Osteocyte (in vitro differentiated cells): ENCODE results near the gene TSPAN5. TPM values are rescaled to one million over a fixed set of nuclear protein-coding genes. Genes with fewer than 3 reads are reported as not detected.

Experiments used
- DNase-seq: peaks from one replicate; pipeline ENCODE4 v3.0.0; 2021; ENCODE audit warnings: mixed read lengths; ENCODE audit not compliant: unreplicated experiment; ENCODE audit errors: extremely low spot score
- H3K27ac Mint-ChIP-seq: one replicate; pipeline ENCODE4 v1.8.0; 2021; ENCODE audit warnings: mild to moderate bottlenecking, mixed read lengths; ENCODE audit not compliant: unreplicated experiment
- H3K27me3 Mint-ChIP-seq: one replicate; pipeline ENCODE4 v1.8.0; 2021; ENCODE audit warnings: mixed read lengths; ENCODE audit not compliant: unreplicated experiment
- H3K36me3 Mint-ChIP-seq: one replicate; pipeline ENCODE4 v1.8.0; 2021; ENCODE audit warnings: mixed read lengths; ENCODE audit not compliant: unreplicated experiment
- H3K4me1 Mint-ChIP-seq: one replicate; pipeline ENCODE4 v1.8.0; 2021; ENCODE audit warnings: mixed read lengths; ENCODE audit not compliant: unreplicated experiment
- H3K4me3 Mint-ChIP-seq: one replicate; pipeline ENCODE4 v1.8.0; 2021; ENCODE audit warnings: mild to moderate bottlenecking, moderate library complexity, mixed read lengths; ENCODE audit not compliant: unreplicated experiment
- H3K9me3 Mint-ChIP-seq: one replicate; pipeline ENCODE4 v1.8.0; 2021; ENCODE audit warnings: mixed read lengths; ENCODE audit not compliant: unreplicated experiment
- total RNA-seq: library from RNA; stranded (reverse); gene quantifications from 2 replicates; pipeline ENCODE4 v1.2.1, GENCODE V29; 2021
- TF ChIP-seq, protein P1 (sequence below): fragments of 200-600 bp; sonication (generic); IDR thresholded peaks from 2 replicates; pipeline ENCODE4 v1.5.0; 2021; ENCODE audit warnings: antibody characterized with exemption, mild to moderate bottlenecking, moderate library complexity

Gene TSPAN5
- total RNA-seq, 1 donor from 2014 or later, result 64.2 TPM

- no peaks in the 10 kb centered on the region for H3K27me3 Mint-ChIP-seq
- no peaks in the 10 kb centered on the region for H3K9me3 Mint-ChIP-seq
- H3K4me3 Mint-ChIP-seq, result no peak overlapping the region
- no peak for DNase-seq
- no peak overlapping the region for H3K27ac Mint-ChIP-seq
- H3K36me3 Mint-ChIP-seq, result peaks cover 30% of the 10 kb centered on the region
- TF ChIP-seq, protein P1, sequence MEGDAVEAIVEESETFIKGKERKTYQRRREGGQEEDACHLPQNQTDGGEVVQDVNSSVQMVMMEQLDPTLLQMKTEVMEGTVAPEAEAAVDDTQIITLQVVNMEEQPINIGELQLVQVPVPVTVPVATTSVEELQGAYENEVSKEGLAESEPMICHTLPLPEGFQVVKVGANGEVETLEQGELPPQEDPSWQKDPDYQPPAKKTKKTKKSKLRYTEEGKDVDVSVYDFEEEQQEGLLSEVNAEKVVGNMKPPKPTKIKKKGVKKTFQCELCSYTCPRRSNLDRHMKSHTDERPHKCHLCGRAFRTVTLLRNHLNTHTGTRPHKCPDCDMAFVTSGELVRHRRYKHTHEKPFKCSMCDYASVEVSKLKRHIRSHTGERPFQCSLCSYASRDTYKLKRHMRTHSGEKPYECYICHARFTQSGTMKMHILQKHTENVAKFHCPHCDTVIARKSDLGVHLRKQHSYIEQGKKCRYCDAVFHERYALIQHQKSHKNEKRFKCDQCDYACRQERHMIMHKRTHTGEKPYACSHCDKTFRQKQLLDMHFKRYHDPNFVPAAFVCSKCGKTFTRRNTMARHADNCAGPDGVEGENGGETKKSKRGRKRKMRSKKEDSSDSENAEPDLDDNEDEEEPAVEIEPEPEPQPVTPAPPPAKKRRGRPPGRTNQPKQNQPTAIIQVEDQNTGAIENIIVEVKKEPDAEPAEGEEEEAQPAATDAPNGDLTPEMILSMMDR, result no peak
- peaks cover 32% of the 10 kb centered on the region for H3K4me1 Mint-ChIP-seq
Measured at GRCh38 chr4:98503676-98504075, 154.7 kb downstream of the TSPAN5 start.

- peaks cover 28% of the 10 kb centered on the region for H3K4me1 Mint-ChIP-seq
- H3K4me3 Mint-ChIP-seq, result no peak overlapping the region
- H3K27ac Mint-ChIP-seq, result no peak overlapping the region
Measured at GRCh38 chr4:98502624-98503023, 155.8 kb downstream of the TSPAN5 start.

GRCh38 chr4:98502031-98502430 is 156.4 kb downstream of the TSPAN5 start:
- peaks cover 36% of the 10 kb centered on the region for H3K36me3 Mint-ChIP-seq
- no peak overlapping the region for H3K4me3 Mint-ChIP-seq
- no peak for DNase-seq
- H3K4me1 Mint-ChIP-seq, result peaks cover 24% of the 10 kb centered on the region
- H3K27me3 Mint-ChIP-seq, result no peaks in the 10 kb centered on the region
- no peak overlapping the region for H3K27ac Mint-ChIP-seq
- no peaks in the 10 kb centered on the region for H3K9me3 Mint-ChIP-seq
- TF ChIP-seq, protein P1, result no peak

More at GRCh38 chr4:98502624-98503023, 155.8 kb downstream of the TSPAN5 start:
- TF ChIP-seq, protein P1, result no peak
- H3K9me3 Mint-ChIP-seq, result no peaks in the 10 kb centered on the region
- no peaks in the 10 kb centered on the region for H3K27me3 Mint-ChIP-seq
- no peak for DNase-seq
- peaks cover 33% of the 10 kb centered on the region for H3K36me3 Mint-ChIP-seq

DNA sequence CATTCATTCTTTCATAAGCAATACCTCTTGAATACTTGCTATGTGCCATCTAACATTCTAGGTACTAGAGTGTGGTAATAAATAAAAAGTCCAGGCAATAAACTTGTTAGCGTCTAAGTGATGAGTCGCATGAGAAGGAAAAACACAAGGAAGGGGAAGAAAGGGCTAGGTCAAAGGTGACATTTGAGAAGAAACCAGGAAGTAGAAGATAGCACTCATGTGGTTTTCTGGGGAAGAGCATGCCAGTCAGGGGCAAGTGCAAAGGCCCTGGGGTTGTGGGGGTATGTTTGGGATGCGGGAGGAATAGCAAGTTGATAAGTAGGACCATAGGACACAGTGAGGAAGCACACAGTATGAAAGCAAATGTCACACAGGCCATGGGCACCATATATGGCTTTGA is 157.0 kb downstream of the TSPAN5 start:
- Mint-ChIP-seq H3K36me3 (peaks cover 40% of the 10 kb centered on the region), H3K27ac (no peak overlapping the region), H3K4me3 (no peak overlapping the region), H3K27me3 (no peaks in the 10 kb centered on the region), H3K4me1 (peaks cover 22% of the 10 kb centered on the region), H3K9me3 (no peaks in the 10 kb centered on the region)
- TF ChIP-seq, protein P1, result no peak
- DNase-seq, result no peak

DNA sequence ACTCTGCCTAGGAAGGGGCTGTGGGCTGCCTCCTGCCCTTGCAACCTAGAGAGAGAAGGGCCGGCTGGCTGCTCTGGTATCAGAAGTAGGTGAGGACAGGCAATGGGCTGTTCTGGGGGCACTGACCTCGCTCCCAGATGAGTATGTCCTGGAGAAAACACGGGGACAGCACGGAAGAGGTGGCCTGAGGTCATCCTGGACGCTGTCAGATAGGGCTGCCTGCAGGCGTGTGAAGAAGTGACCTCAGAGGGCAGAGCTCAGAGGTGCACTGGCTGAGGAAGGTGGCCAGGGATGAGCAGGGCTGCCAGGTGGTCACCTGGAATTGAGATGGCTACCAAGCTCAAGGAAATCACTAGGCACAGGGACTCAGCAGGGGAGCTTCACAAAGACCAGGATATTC is 159.6 kb downstream of the TSPAN5 start:
- Mint-ChIP-seq H3K36me3 (peaks cover 32% of the 10 kb centered on the region), H3K4me1 (peaks cover 28% of the 10 kb centered on the region), H3K27ac (no peak overlapping the region), H3K9me3 (no peaks in the 10 kb centered on the region), H3K4me3 (no peak overlapping the region), H3K27me3 (no peaks in the 10 kb centered on the region)
- DNase-seq, result no peak
- TF ChIP-seq, protein P1, result no peak
